Subcutaneous adipose tissue (tissue), 4 donors: ENCODE results near the gene MMP24. TPM values are rescaled to one million over a fixed set of nuclear protein-coding genes. Genes with fewer than 3 reads are reported as not detected.

Experiments
- CTCF ChIP-seq: fragments of 450-650 bp; IDR thresholded peaks from one replicate; pipeline ENCODE4 v1.5.1; 2016; ENCODE audit warnings: low read depth, mild to moderate bottlenecking, control low read depth, antibody characterized with exemption, moderate library complexity
- total RNA-seq, 4 donors: library from RNA; depleted of rRNA; stranded (reverse); fragments of >200 nt; gene quantifications; one replicate each; pipeline ENCODE4 v1.1.0, GENCODE V29; 2016

Gene MMP24
- total RNA-seq, 4 donors from 2014 or later, result 0.17 to 1.3 (median 0.66) TPM; not detected in 1

DNA sequence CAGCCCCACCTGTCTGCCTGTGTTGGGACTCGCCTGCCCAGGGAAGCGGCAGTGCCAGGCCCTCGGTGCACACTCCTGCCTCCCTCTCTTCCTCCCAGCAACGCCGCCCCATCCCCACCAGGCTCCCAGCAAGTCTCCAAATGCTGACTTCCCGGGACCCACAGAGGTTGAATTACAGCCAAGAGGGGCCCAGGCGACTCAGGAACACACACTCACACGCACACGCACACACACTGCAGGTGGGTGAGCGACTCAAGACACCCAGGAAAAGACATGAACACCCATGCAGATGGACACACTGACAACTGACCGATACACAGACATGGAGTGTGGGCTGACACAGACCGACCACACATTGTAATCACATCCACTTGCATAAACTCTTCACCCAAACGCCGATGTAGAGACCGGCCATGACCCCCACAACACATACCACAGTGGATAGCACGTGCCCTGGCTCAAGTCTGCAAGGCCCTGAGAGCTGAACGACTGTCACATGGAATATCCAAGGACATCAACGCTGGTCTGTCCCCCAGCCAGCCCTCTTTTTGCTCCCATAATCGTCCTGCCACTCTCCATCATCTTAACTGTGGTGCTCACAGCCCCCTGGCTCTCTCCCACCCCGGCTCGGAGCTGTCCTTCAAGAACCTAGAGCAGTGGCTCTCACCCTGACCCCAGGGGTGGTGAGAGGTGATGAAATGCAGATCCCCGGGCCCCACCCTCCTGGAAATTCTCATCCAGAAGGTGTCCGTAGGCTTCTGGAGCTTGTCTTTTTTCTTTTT lies 66.2 kb downstream of the MMP24 start:
- no peak for TF ChIP-seq CTCF

GRCh38 chr20:35293303-35294292 lies 67.1 kb downstream of the MMP24 start:
- TF ChIP-seq CTCF, result no peak

GRCh38 chr20:35294293-35294685 lies 67.8 kb downstream of the MMP24 start:
- no peak for TF ChIP-seq CTCF

- TF ChIP-seq CTCF, result no peak
Measured at GRCh38 chr20:35295058-35295457, 68.6 kb downstream of the MMP24 start.

- no peak for TF ChIP-seq CTCF
Measured at GRCh38 chr20:35295674-35296073, 69.2 kb downstream of the MMP24 start.

GRCh38 chr20:35296101-35296554 lies 69.6 kb downstream of the MMP24 start:
- TF ChIP-seq CTCF, result no peak

DNA sequence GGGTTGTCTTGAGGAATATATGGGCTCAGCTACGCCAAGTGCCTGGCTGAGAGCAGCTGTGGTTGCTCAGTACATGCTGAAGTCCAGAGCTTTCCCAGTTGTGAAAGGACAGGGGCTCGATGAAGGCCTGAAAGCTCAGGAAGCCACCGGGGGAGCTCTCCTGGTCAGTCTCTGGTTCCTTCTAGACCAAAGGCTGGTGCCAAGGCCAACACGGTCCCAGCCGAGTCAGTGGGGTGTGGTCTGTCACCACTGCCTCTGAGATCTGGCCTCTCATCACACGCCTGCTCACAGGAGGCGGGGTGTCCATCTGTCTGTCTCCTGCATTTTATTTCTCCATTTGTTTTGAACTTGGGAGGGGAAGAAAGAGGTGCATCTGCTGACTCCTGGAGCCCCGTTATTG lies 70.7 kb downstream of the MMP24 start:
- no peak for TF ChIP-seq CTCF
